H9 (cell line): ENCODE data around the gene LYRM2. TPM values are rescaled to one million over a fixed set of nuclear protein-coding genes. Genes with fewer than 3 reads are reported as not detected.

ENCODE experiments used
- DNase-seq: peaks from one replicate; pipeline ENCODE4 v3.0.0-alpha.2; 2017
- H2AFZ ChIP-seq: one replicate; pipeline ENCODE4 v1.6.1; 2013; ENCODE audit warnings: mild to moderate bottlenecking, low read length, control low read depth, moderate library complexity
- H2AK5ac ChIP-seq: 2 replicates; pipeline ENCODE4 v1.6.1; 2013; ENCODE audit warnings: low read length, control low read depth, mixed read lengths; ENCODE audit not compliant: insufficient read length
- H2BK120ac ChIP-seq: one replicate; pipeline ENCODE4 v1.6.1; 2013; ENCODE audit warnings: low read depth, mild to moderate bottlenecking, low read length, control low read depth, inconsistent platforms; ENCODE audit not compliant: poor library complexity, severe bottlenecking
- H2BK12ac ChIP-seq: 2 replicates; pipeline ENCODE4 v1.6.1; 2013; ENCODE audit warnings: low read length, control low read depth, mixed read lengths, low read depth; ENCODE audit not compliant: insufficient read length
- H2BK15ac ChIP-seq: 2 replicates; pipeline ENCODE4 v1.6.1; 2013; ENCODE audit warnings: low read depth, low read length, control low read depth
- H2BK20ac ChIP-seq: one replicate; pipeline ENCODE4 v1.6.1; 2013; ENCODE audit warnings: low read depth, mild to moderate bottlenecking, low read length, control low read depth, inconsistent platforms; ENCODE audit not compliant: poor library complexity, severe bottlenecking
- H2BK5ac ChIP-seq: 2 replicates; pipeline ENCODE4 v1.6.1; 2013; ENCODE audit warnings: low read length, control low read depth, mixed read lengths; ENCODE audit not compliant: insufficient read length
- H3K14ac ChIP-seq: 2 replicates; pipeline ENCODE4 v1.6.1; 2013; ENCODE audit warnings: low read length, control low read depth; ENCODE audit not compliant: insufficient read depth
- H3K18ac ChIP-seq: 2 replicates; pipeline ENCODE4 v1.6.1; 2013; ENCODE audit warnings: low read depth, mild to moderate bottlenecking, mixed read lengths, low read length, control low read depth; ENCODE audit not compliant: insufficient read length
- H3K23ac ChIP-seq: 2 replicates; pipeline ENCODE4 v1.6.1; 2013; ENCODE audit warnings: low read length, control low read depth, mixed read lengths, low read depth; ENCODE audit not compliant: insufficient read length
- H3K23me2 ChIP-seq: 2 replicates; pipeline ENCODE4 v1.6.1; 2013; ENCODE audit warnings: low read depth, mild to moderate bottlenecking, mixed read lengths, low read length, control low read depth; ENCODE audit not compliant: insufficient read length, poor library complexity, severe bottlenecking
- H3K27ac ChIP-seq: 2 replicates; pipeline ENCODE4 v1.5.1; 2013; ENCODE audit warnings: low read length, control low read depth, mixed read lengths, low read depth; ENCODE audit not compliant: insufficient read length
- H3K27me3 ChIP-seq: 2 replicates; pipeline ENCODE4 v1.6.1; 2013; ENCODE audit warnings: low read length, control low read depth, inconsistent platforms; ENCODE audit not compliant: insufficient read depth
- H3K4ac ChIP-seq: 2 replicates; pipeline ENCODE4 v1.6.1; 2013; ENCODE audit warnings: low read depth, mild to moderate bottlenecking, control low read depth, inconsistent platforms, low read length, moderate library complexity
- H3K4me1 ChIP-seq: 2 replicates; pipeline ENCODE4 v1.6.1; 2013; ENCODE audit warnings: low read length, control low read depth, inconsistent platforms; ENCODE audit not compliant: insufficient read depth
- H3K4me2 ChIP-seq: 2 replicates; pipeline ENCODE4 v1.6.1; 2013; ENCODE audit warnings: low read length, control low read depth, mixed read lengths; ENCODE audit not compliant: insufficient read length, insufficient read depth
- H3K56ac ChIP-seq: 2 replicates; pipeline ENCODE4 v1.6.1; 2013; ENCODE audit warnings: low read depth, mild to moderate bottlenecking, mixed read lengths, low read length, control low read depth; ENCODE audit not compliant: insufficient read length
- H3K79me1 ChIP-seq: 2 replicates; pipeline ENCODE4 v1.6.1; 2013; ENCODE audit warnings: low read depth, mild to moderate bottlenecking, moderate library complexity, low read length, control low read depth, inconsistent platforms; ENCODE audit not compliant: insufficient read depth, poor library complexity, severe bottlenecking
- H3K79me2 ChIP-seq: 2 replicates; pipeline ENCODE4 v1.6.1; 2013; ENCODE audit warnings: low read length, control low read depth, inconsistent platforms; ENCODE audit not compliant: insufficient read depth
- H3K9ac ChIP-seq: 2 replicates; pipeline ENCODE4 v1.6.1; 2013; ENCODE audit warnings: low read length, control low read depth, mixed read lengths; ENCODE audit not compliant: insufficient read length; ENCODE audit errors: extremely low read depth
- H3K9me3 ChIP-seq: one replicate; pipeline ENCODE4 v1.6.1; 2013; ENCODE audit warnings: low read depth, low read length, inconsistent platforms; ENCODE audit not compliant: control insufficient read depth
- H3T11ph ChIP-seq: one replicate; pipeline ENCODE4 v1.6.1; 2013; ENCODE audit warnings: mild to moderate bottlenecking, low read length, control low read depth, inconsistent platforms
- H4K20me1 ChIP-seq: one replicate; pipeline ENCODE4 v1.6.1; 2013; ENCODE audit not compliant: control insufficient read depth, insufficient read length, insufficient read depth
- H4K5ac ChIP-seq: 2 replicates; pipeline ENCODE4 v1.6.1; 2013; ENCODE audit warnings: low read depth, mild to moderate bottlenecking, mixed read lengths, low read length, control low read depth; ENCODE audit not compliant: insufficient read length
- H4K8ac ChIP-seq: replicated peaks from 2 replicates; pipeline ENCODE4 v1.6.1; 2013; ENCODE audit warnings: low read length, control low read depth, mixed read lengths, low read depth; ENCODE audit not compliant: insufficient read length
- H4K91ac ChIP-seq: 2 replicates; pipeline ENCODE4 v1.6.1; 2013; ENCODE audit warnings: low read depth, mild to moderate bottlenecking, moderate library complexity, mixed read lengths, low read length, control low read depth; ENCODE audit not compliant: insufficient read length
- H3K27ac Mint-ChIP-seq, 3 experiments: 2 replicates in 2 of 3; 3 replicates in 1 of 3; pipeline ENCODE4 v1.8.0; 2020 to 2021; ENCODE audit warnings: mixed read lengths in 3 of 3, mild to moderate bottlenecking in 1 of 3, moderate library complexity in 1 of 3
- H3K27me3 Mint-ChIP-seq: 2 replicates; pipeline ENCODE4 v1.8.0; 2021; ENCODE audit warnings: low read depth, mild to moderate bottlenecking, moderate library complexity, mixed read lengths
- H3K36me3 Mint-ChIP-seq, 3 experiments: 2 replicates in 2 of 3; 3 replicates in 1 of 3; pipeline ENCODE4 v1.8.0; 2020 to 2021; ENCODE audit warnings: low read depth in 3 of 3, mixed read lengths in 3 of 3; ENCODE audit not compliant: insufficient read depth in 1 of 3
- H3K4me1 Mint-ChIP-seq, 2 experiments: 2 replicates each; pipeline ENCODE4 v1.8.0; 2020; ENCODE audit warnings: mixed read lengths in 2 of 2
- H3K4me3 Mint-ChIP-seq, 2 experiments: 2 replicates in 1 of 2; 3 replicates in 1 of 2; pipeline ENCODE4 v1.8.0; 2020 to 2021; ENCODE audit warnings: mild to moderate bottlenecking in 2 of 2, mixed read lengths in 2 of 2, moderate library complexity in 1 of 2
- H3K9me3 Mint-ChIP-seq, 2 experiments: 2 replicates in 1 of 2; 3 replicates in 1 of 2; pipeline ENCODE4 v1.8.0; 2020; ENCODE audit warnings: mild to moderate bottlenecking in 2 of 2, mixed read lengths in 2 of 2, moderate library complexity in 1 of 2
- WGBS: extraction: QIAGEN DNeasy Blood & Tissue Kit; methylation state at CpG from one replicate; pipeline ENCODE4 v1.1.7; 2013; ENCODE audit warnings: missing lambda C conversion rate, low lambda C conversion rate, mixed read lengths; ENCODE audit not compliant: insufficient read length; ENCODE audit errors: extremely low coverage; 5-methylcytosine and 5-hydroxymethylcytosine counted together
- total RNA-seq: library from RNA; stranded (reverse); gene quantifications from 2 replicates; pipeline ENCODE4 v1.2.1, GENCODE V29; 2021
- TF ChIP-seq, protein P1 (sequence below): fragments of 200-600 bp; sonication (generic); conservative IDR thresholded peaks from 3 replicates; pipeline ENCODE4 v1.8.0; 2021; ENCODE audit warnings: antibody characterized with exemption, mild to moderate bottlenecking

The LYRM2 gene
- total RNA-seq, 1 experiment from 2014 or later: 29.8 TPM

GRCh38 chr6:89679215-89680120 lies 40.9 kb upstream of the LYRM2 start:
- H3K18ac ChIP-seq: no peak overlapping the region
- no peak overlapping the region for H2AK5ac ChIP-seq
- no peak overlapping the region for H4K8ac ChIP-seq
- Mint-ChIP-seq H3K4me3 (peak overlapping the region in 1 of 2 experiments; percentile 4; a peak in 1 of 5 replicates), H3K27me3 (no peaks in the 10 kb centered on the region), H3K36me3 (peaks cover 75 to 93% (median 78%) of the 10 kb centered on the region in 3 experiments), H3K27ac (peak overlapping the region; percentile 62 to 98 (median 84)), H3K9me3 (no peaks in the 10 kb centered on the region), H3K4me1 (peaks cover 35 to 36% of the 10 kb centered on the region in 2 experiments)
- H2AFZ ChIP-seq: no peak overlapping the region
- DNase-seq: no peak
- H4K5ac ChIP-seq: no peak overlapping the region
- H3K23ac ChIP-seq: no peak overlapping the region
- no peaks in the 10 kb centered on the region for H3K23me2 ChIP-seq
- no peaks in the 10 kb centered on the region for H3K79me2 ChIP-seq
- no peak overlapping the region for H2BK5ac ChIP-seq
- no CpG with 5 or more reads among the region's 6 CpGs for WGBS
- H2BK12ac ChIP-seq: no peak overlapping the region
- H3K27ac ChIP-seq: peak overlapping the region; percentile 77
- no peak overlapping the region for H2BK15ac ChIP-seq
- no peak overlapping the region for H3K9ac ChIP-seq
- H3K27me3 ChIP-seq: no peaks in the 10 kb centered on the region
- H3K9me3 ChIP-seq: no peaks in the 10 kb centered on the region
- H4K91ac ChIP-seq: no peak overlapping the region
- H3T11ph ChIP-seq: no peak overlapping the region
- no peak overlapping the region for H3K56ac ChIP-seq
- H3K79me1 ChIP-seq: no peaks in the 10 kb centered on the region
- H3K14ac ChIP-seq: no peak overlapping the region
- H2BK120ac ChIP-seq: no peak overlapping the region
- no peaks in the 10 kb centered on the region for H4K20me1 ChIP-seq
- H3K4ac ChIP-seq: no peak overlapping the region
- H3K4me1 ChIP-seq: peaks cover 13% of the 10 kb centered on the region
- H2BK20ac ChIP-seq: no peak overlapping the region
- TF ChIP-seq, protein P1, sequence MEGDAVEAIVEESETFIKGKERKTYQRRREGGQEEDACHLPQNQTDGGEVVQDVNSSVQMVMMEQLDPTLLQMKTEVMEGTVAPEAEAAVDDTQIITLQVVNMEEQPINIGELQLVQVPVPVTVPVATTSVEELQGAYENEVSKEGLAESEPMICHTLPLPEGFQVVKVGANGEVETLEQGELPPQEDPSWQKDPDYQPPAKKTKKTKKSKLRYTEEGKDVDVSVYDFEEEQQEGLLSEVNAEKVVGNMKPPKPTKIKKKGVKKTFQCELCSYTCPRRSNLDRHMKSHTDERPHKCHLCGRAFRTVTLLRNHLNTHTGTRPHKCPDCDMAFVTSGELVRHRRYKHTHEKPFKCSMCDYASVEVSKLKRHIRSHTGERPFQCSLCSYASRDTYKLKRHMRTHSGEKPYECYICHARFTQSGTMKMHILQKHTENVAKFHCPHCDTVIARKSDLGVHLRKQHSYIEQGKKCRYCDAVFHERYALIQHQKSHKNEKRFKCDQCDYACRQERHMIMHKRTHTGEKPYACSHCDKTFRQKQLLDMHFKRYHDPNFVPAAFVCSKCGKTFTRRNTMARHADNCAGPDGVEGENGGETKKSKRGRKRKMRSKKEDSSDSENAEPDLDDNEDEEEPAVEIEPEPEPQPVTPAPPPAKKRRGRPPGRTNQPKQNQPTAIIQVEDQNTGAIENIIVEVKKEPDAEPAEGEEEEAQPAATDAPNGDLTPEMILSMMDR: no peak
- H3K4me2 ChIP-seq: peak overlapping the region; percentile 6
